Activated naive CD4-positive, alpha-beta T cell treated with anti-CD3 and anti-CD28 coated beads, Interleukin-2, amount 10 ng/mL, durations not matched to agents 7 days and 5 days (primary cell): ENCODE measurements around the gene SRSF1.
"Not testable (repeated sequence)": the region's sequence is repeated elsewhere in the genome, so short reads cannot be mapped to it uniquely, and the experiment has no call there.

Experiments used
- CTCF ChIA-PET: fragments of 350-600 bp; sonication (Branson Sonifier 250); formaldehyde crosslinking; loops from one replicate; lab custom pipeline; 2021; ENCODE audit warnings: antibody characterized with exemption; lab: Charles Lee
- DNase-seq: peaks from one replicate; pipeline ENCODE4 v3.0.0-alpha.2; 2020
- H3K27ac Mint-ChIP-seq: one replicate; pipeline ENCODE4 v1.8.0; 2021; ENCODE audit warnings: mild to moderate bottlenecking, moderate library complexity, mixed read lengths
- H3K27me3 Mint-ChIP-seq: one replicate; pipeline ENCODE4 v1.8.0; 2021; ENCODE audit warnings: mild to moderate bottlenecking, mixed read lengths
- H3K36me3 Mint-ChIP-seq: one replicate; pipeline ENCODE4 v1.8.0; 2021; ENCODE audit warnings: mixed read lengths
- H3K4me1 Mint-ChIP-seq: one replicate; pipeline ENCODE4 v1.8.0; 2021; ENCODE audit warnings: mixed read lengths
- H3K4me3 Mint-ChIP-seq: one replicate; pipeline ENCODE4 v1.8.0; 2021; ENCODE audit warnings: mild to moderate bottlenecking, moderate library complexity, mixed read lengths
- H3K9me3 Mint-ChIP-seq: one replicate; pipeline ENCODE4 v1.8.0; 2021; ENCODE audit warnings: mixed read lengths

SRSF1 gene

GRCh38 chr17:57976594-57976993 lies 30.5 kb downstream of the SRSF1 start:
- Mint-ChIP-seq H3K4me1 (peaks cover 2% of the 10 kb centered on the region), H3K27ac (no peak overlapping the region), H3K9me3 (no peaks in the 10 kb centered on the region), H3K27me3 (no peaks in the 10 kb centered on the region), H3K36me3 (peaks cover 54% of the 10 kb centered on the region), H3K4me3 (no peak overlapping the region)
- CTCF ChIA-PET, result interaction anchor here (1.5 kb wide), 1 partner anchor 84 kb away, joined by 3 read pairs; no protein-coding TSS in a partner anchor
- DNase-seq, result no peak

DNA sequence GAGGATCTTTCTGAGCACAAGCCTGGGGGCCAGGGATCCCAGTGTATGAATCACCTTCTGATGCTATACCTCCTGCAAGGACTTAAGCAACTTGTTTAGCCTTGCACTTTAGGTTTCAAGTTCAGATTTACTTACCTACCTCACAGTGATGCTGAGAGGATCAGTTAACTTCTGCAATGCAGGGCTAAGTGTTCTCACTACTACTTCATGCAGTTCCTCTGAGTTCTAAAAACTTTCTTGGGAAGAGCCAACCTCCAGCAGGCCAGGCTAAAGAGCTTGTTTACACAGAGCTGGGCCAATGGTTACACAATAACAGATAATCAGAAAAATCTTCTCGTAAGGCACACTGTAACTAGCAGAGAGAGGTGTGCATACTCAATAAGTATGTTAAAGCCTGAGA lies 32.0 kb downstream of the SRSF1 start:
- Mint-ChIP-seq H3K27me3 (no peaks in the 10 kb centered on the region), H3K9me3 (no peaks in the 10 kb centered on the region), H3K4me1 (no peaks in the 10 kb centered on the region), H3K4me3 (no peak overlapping the region), H3K27ac (no peak overlapping the region), H3K36me3 (peaks cover 46% of the 10 kb centered on the region)
- DNase-seq, result no peak
- CTCF ChIA-PET, result interaction anchor here (0.8 to 1.2 kb wide), 3 partner anchors 24 to 118 kb away, joined by 3 to 4 read pairs (median 3); no protein-coding TSS in a partner anchor

DNA sequence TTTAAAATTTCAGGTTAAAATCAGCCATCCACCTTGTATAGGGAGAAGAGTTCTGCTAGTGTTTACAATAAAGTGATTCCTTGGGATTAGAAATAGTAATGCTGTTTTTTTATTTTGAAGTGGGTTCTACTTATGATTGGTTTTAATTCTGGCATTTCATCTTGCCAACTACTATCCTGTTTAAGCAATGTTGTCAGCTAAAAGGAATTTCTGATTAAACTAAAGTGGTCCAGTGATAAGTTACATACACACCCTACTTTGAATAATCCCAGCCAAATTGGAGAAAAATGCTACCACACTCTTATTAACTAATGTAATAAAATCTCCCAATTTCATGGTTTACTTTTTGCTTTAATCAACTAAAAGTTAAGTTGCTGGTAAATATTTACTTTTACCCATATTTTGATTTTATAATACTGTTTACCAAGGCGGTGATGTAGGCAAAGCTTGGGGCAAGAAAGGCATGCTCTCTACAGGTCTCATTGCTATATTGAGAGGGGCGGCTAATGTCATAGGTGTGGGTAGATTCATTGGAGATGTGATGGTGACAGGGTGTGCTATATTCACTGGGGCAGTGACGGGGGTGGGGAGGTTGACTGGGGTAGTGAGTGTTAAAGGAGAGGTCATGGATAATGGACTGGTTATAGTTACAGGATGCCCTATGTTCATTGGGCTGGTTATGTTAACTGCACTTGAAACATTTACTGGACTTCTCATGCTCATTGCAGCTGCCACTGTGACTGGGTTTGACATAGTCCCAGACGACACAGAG lies 32.8 kb downstream of the SRSF1 start:
- not testable (repeated sequence) for H3K4me1 Mint-ChIP-seq, H3K4me3 Mint-ChIP-seq, DNase-seq, H3K9me3 Mint-ChIP-seq, H3K27me3 Mint-ChIP-seq, H3K27ac Mint-ChIP-seq
- CTCF ChIA-PET, result interaction anchor here (1.2 kb wide), 1 partner anchor 57 kb away, joined by 3 read pairs; no protein-coding TSS in a partner anchor
- peaks cover 44% of the 10 kb centered on the region for H3K36me3 Mint-ChIP-seq

GRCh38 chr17:57972151-57972550 lies 34.9 kb downstream of the SRSF1 start:
- Mint-ChIP-seq H3K27ac (no peak overlapping the region), H3K9me3 (no peaks in the 10 kb centered on the region), H3K4me3 (no peak overlapping the region), H3K27me3 (peaks cover 14% of the 10 kb centered on the region), H3K4me1 (no peaks in the 10 kb centered on the region), H3K36me3 (peaks cover 32% of the 10 kb centered on the region)
- CTCF ChIA-PET, result interaction anchor here (0.6 kb wide), 1 partner anchor 250 kb away, joined by 4 read pairs; no protein-coding TSS in a partner anchor
- DNase-seq, result no peak

- H3K9me3 Mint-ChIP-seq, result no peaks in the 10 kb centered on the region
- H3K4me1 Mint-ChIP-seq, result no peaks in the 10 kb centered on the region
- no peak overlapping the region for H3K4me3 Mint-ChIP-seq
- CTCF ChIA-PET, result interaction anchor here (0.6 to 1.6 kb wide), 3 partner anchors 23 to 250 kb away, joined by 3 to 4 read pairs (median 3); no protein-coding TSS in a partner anchor
- peaks cover 26% of the 10 kb centered on the region for H3K36me3 Mint-ChIP-seq
- H3K27me3 Mint-ChIP-seq, result peaks cover 14% of the 10 kb centered on the region
- no peak overlapping the region for H3K27ac Mint-ChIP-seq
- no peak for DNase-seq
Measured at GRCh38 chr17:57971572-57971971, 35.5 kb downstream of the SRSF1 start.

- H3K27ac Mint-ChIP-seq, result no peak overlapping the region
- H3K9me3 Mint-ChIP-seq, result no peaks in the 10 kb centered on the region
- CTCF ChIA-PET, result interaction anchor here (0.7 to 1.6 kb wide), 3 partner anchors 15 to 137 kb away, joined by 3 read pairs; partner anchors contain the start of gene CUEDC1
- H3K4me1 Mint-ChIP-seq, result no peaks in the 10 kb centered on the region
- H3K4me3 Mint-ChIP-seq, result no peak overlapping the region
- H3K27me3 Mint-ChIP-seq, result peaks cover 20% of the 10 kb centered on the region
- H3K36me3 Mint-ChIP-seq, result peaks cover 19% of the 10 kb centered on the region
- no peak for DNase-seq
Measured at GRCh38 chr17:57970710-57971109, 36.3 kb downstream of the SRSF1 start.

DNA sequence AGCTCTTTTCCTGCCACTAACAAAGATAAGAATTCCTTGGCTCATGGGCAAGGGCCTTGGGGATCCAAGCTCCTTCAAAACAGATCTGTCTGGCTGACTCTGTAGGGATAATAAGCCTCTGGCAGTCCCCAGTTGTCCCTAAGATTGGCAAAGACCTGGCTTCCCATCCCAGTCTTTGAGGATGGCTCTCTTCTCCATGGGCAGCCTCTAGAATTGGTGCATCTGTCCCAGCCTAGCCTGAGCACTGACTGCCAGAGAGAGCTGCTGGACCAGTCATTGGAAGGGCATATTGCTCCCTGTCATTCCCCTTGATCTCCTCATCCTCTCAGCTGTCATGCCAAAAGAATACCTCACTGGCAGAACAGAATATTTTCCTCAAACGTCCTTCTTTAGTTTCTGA lies 38.6 kb downstream of the SRSF1 start:
- DNase-seq, result no peak
- H3K9me3 Mint-ChIP-seq, result no peaks in the 10 kb centered on the region
- H3K36me3 Mint-ChIP-seq, result peaks cover 4% of the 10 kb centered on the region
- H3K4me1 Mint-ChIP-seq, result no peaks in the 10 kb centered on the region
- peaks cover 20% of the 10 kb centered on the region for H3K27me3 Mint-ChIP-seq
- CTCF ChIA-PET, result interaction anchor here (0.7 kb wide), 1 partner anchor 146 kb away, joined by 3 read pairs; no protein-coding TSS in a partner anchor
- no peak overlapping the region for H3K27ac Mint-ChIP-seq
- no peak overlapping the region for H3K4me3 Mint-ChIP-seq

DNA sequence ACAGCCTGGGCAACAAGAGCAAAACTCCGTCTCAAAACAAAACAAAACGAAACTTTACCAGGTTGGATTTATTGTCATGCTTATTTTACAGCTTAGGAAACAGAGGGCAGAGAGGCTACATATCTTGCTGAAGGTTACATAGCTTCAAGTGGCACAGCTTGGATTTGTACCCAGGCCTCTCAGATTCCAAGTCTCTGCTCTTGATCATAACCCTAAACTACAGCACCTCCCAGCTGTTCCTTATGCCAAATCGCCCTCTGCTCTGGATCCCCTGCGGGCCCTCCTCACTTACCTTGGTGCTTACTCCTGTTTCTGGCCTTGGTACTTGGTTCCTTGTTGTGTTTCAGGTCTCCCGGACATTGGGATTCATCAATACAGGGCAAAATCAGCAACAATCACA lies 40.2 kb downstream of the SRSF1 start:
- H3K4me3 Mint-ChIP-seq, result no peak overlapping the region
- DNase-seq, result no peak
- CTCF ChIA-PET, result no interaction called here
- peaks cover 27% of the 10 kb centered on the region for H3K27me3 Mint-ChIP-seq
- no peaks in the 10 kb centered on the region for H3K36me3 Mint-ChIP-seq
- H3K4me1 Mint-ChIP-seq, result no peaks in the 10 kb centered on the region
- H3K9me3 Mint-ChIP-seq, result no peaks in the 10 kb centered on the region
- no peak overlapping the region for H3K27ac Mint-ChIP-seq

DNA sequence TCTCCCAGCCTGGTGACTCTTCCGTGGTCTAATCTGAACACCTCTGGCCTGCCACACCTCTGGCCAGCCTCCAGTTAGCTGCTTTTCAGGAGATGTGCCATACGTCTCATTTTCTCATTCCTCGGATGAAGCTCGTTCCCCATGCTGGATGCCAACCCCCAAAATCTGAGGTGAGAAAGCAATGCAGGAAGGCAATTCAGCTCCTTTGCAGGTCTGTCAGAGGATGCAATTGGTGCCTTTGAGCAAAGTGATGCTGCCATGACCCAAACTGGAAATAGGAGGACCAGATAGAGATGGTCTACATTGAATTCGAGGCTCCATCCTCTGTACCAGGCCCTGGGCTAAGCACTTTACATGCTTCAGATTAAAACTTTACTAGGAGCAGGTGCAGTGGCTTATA lies 40.8 kb downstream of the SRSF1 start:
- Mint-ChIP-seq H3K36me3 (no peaks in the 10 kb centered on the region), H3K4me1 (no peaks in the 10 kb centered on the region), H3K9me3 (no peaks in the 10 kb centered on the region), H3K27ac (no peak overlapping the region), H3K4me3 (no peak overlapping the region), H3K27me3 (peaks cover 29% of the 10 kb centered on the region)
- CTCF ChIA-PET, result no interaction called here
- no peak for DNase-seq

- Mint-ChIP-seq H3K9me3 (no peaks in the 10 kb centered on the region), H3K27me3 (peaks cover 35% of the 10 kb centered on the region), H3K36me3 (no peaks in the 10 kb centered on the region), H3K4me3 (no peak overlapping the region), H3K27ac (no peak overlapping the region), H3K4me1 (no peaks in the 10 kb centered on the region)
- CTCF ChIA-PET, result no interaction called here
- DNase-seq, result no peak
Measured at GRCh38 chr17:57965521-57966160, 41.4 kb downstream of the SRSF1 start.

DNA sequence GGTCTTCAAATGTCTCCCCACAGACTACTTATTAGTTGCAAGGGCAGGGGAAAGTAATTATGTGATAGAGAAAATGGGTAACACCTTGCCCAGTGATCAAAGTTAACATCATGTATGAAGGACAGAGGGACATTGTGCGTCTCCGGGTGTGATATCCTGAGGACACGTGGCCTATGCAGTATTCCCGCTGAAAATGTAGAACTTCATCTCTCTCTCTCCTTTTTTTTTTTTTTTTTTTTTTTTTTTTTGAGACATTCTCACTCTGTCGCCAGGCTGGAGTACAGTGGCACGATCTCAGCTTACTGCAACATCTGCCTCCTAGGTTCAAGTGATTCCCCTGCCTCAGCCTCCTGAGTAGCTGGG lies 43.9 kb downstream of the SRSF1 start:
- Mint-ChIP-seq H3K36me3 (no peaks in the 10 kb centered on the region), H3K27me3 (peaks cover 56% of the 10 kb centered on the region), H3K4me3 (no peak overlapping the region), H3K27ac (no peak overlapping the region), H3K4me1 (no peaks in the 10 kb centered on the region), H3K9me3 (no peaks in the 10 kb centered on the region)
- CTCF ChIA-PET, result no interaction called here
- no peak for DNase-seq

DNA sequence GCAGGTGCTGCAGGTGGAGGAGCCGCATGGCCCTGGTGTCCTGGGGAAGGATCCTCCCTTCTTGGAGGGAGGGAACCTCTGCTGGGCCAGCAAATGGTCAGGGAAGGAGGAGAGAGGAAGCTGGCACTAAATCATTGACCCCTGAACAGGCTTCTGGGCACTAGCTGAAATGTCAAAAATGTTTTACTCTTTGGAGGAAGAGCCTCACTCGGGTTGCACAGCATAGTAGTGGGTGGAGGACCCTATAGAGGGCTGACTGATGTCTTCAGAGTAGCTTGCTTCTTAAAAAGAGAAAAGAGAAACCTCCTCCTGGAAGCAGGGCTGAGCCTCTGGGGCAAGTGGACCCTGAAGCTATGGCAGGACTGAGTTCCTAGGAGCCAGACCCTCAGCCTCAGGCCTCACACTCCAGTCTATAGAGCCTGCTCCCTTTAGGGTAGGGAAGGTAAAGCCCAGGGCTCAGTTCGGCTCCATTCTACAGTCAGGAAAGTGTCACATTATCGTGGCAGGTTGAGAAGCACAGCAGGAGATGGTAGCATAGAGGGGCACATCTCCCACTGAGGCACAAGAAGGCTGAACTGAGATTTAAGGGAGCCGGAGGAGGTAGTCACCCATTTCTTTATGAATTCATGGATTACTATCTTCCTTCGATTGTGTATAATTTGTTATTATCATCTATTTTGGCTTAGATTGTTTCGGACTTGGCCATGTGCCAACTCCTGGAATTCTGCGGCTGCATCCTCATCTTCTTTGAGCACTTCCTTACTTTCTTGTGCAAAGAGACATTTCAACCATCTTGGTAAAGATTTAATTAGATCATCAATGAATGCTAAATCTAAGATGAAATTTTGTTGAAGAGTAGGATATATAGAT lies 44.5 kb downstream of the SRSF1 start:
- no peak overlapping the region for H3K27ac Mint-ChIP-seq
- no peak for DNase-seq
- no peaks in the 10 kb centered on the region for H3K4me1 Mint-ChIP-seq
- no peaks in the 10 kb centered on the region for H3K36me3 Mint-ChIP-seq
- CTCF ChIA-PET, result no interaction called here
- H3K9me3 Mint-ChIP-seq, result no peaks in the 10 kb centered on the region
- H3K4me3 Mint-ChIP-seq, result no peak overlapping the region
- H3K27me3 Mint-ChIP-seq, result peaks cover 56% of the 10 kb centered on the region

DNA sequence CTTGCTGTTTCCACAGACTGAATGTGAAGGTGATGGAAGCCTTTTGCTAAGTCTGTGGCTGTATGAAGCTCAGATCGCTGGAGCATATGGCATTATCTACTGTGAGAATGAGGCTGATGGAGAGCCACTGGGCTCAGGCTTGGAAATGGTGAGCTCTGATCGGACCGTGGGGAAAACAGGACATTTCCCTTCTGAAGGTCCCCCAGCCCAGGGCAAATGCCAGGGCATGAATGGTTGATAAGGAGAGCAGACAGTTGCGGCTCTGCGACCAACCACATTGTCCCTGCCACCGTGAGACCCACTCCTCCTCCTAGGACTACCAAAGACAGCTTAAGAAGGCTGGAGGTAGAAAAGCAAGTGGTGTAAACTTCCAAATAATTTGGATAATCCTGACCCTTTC lies 47.1 kb downstream of the SRSF1 start:
- no peak overlapping the region for H3K27ac Mint-ChIP-seq
- H3K27me3 Mint-ChIP-seq, result peaks cover 69% of the 10 kb centered on the region
- H3K36me3 Mint-ChIP-seq, result no peaks in the 10 kb centered on the region
- no peak overlapping the region for H3K4me3 Mint-ChIP-seq
- H3K9me3 Mint-ChIP-seq, result no peaks in the 10 kb centered on the region
- CTCF ChIA-PET, result no interaction called here
- DNase-seq, result no peak
- H3K4me1 Mint-ChIP-seq, result peaks cover 13% of the 10 kb centered on the region

DNA sequence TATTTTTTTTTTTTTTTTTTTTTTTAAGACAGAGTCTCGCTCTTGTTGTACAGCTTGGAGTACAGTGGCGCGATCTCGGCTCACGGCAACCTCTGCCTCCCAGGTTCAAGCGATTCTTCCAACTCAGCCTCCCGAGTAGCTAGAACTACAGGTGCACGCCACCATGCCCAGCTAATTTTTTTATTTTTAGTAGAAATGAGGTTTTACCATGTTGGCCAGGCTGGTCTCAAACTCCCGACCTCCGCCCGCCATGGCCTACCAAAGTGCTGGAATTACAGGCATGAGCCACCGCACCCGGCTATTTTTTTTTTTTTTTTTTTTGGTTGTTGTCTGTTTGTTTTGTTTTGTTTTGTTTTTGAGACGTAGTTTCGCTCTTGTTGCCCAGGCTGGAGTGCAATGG lies 48.7 kb downstream of the SRSF1 start:
- H3K9me3 Mint-ChIP-seq, H3K4me3 Mint-ChIP-seq, H3K36me3 Mint-ChIP-seq, H3K27ac Mint-ChIP-seq, DNase-seq, CTCF ChIA-PET: not testable (repeated sequence)
- H3K4me1 Mint-ChIP-seq, result peaks cover 15% of the 10 kb centered on the region
- H3K27me3 Mint-ChIP-seq, result peaks cover 80% of the 10 kb centered on the region
